Transverse colon (tissue), 1 donor: ENCODE data around the gene ZNF862.

Source experiments
- EP300 ChIP-seq: sonication (generic); formaldehyde crosslinking; IDR thresholded peaks from one replicate; pipeline ENCODE4 v1.6.1; 2017; ENCODE audit warnings: antibody characterized with exemption, low read depth
- POLR2A ChIP-seq: fragments of 450-650 bp; IDR thresholded peaks from one replicate; pipeline ENCODE4 v1.6.1; 2016; ENCODE audit warnings: antibody characterized with exemption, mild to moderate bottlenecking, moderate library complexity

DNA sequence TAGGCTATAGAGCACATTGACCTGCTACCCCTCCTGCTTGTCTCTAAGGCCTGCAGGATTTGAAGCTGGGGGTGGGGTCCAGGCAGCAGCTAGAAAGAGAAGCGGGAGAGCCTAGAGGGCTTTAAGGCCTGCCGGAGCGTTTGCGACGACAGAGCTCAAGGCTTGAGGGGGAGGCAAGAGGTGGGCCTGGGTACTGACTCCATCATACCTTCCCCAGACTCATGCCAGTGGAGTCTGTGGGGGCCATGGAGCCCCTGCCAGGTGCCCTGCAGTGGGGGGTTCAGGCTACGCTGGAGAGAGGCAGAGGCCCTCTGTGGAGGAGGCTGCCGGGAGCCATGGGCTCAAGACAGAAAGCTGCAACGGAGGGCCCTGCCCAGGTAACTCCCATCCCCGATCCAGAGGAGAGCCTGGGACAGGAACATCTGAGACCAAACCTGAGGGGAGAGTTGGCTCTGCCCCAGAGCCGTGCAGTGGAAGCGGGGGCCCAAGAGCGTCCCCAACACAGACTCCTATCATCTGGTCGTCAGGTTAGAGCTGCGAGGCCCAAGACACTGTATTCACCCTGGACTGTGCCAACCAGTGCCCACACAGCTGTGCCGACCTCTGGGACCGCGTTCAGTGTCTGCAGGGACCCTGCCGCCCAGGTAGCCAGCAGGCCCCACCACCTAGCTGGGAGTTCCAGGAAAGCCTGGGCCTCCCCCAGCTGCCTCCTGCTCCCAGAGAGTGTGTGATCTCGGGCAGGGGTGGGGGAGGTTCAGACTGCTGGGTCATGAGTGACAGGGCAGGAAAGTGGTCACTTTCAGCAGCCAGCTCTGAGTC, 13.2 kb upstream of the ZNF862 start:
- TF ChIP-seq POLR2A = no peak
- no peak for TF ChIP-seq EP300
